LNCAP (cell line): ENCODE results near the gene IL36B.

ENCODE experiments used
- TF ChIP-seq, protein P1 (sequence below): fragments of 450-650 bp; IDR thresholded peaks from 2 replicates; pipeline ENCODE4 v1.5.1; 2017; ENCODE audit warnings: mild to moderate bottlenecking

Gene IL36B

GRCh38 chr2:113089916-113090315 is 37.2 kb upstream of the IL36B start:
- TF ChIP-seq, protein P1, sequence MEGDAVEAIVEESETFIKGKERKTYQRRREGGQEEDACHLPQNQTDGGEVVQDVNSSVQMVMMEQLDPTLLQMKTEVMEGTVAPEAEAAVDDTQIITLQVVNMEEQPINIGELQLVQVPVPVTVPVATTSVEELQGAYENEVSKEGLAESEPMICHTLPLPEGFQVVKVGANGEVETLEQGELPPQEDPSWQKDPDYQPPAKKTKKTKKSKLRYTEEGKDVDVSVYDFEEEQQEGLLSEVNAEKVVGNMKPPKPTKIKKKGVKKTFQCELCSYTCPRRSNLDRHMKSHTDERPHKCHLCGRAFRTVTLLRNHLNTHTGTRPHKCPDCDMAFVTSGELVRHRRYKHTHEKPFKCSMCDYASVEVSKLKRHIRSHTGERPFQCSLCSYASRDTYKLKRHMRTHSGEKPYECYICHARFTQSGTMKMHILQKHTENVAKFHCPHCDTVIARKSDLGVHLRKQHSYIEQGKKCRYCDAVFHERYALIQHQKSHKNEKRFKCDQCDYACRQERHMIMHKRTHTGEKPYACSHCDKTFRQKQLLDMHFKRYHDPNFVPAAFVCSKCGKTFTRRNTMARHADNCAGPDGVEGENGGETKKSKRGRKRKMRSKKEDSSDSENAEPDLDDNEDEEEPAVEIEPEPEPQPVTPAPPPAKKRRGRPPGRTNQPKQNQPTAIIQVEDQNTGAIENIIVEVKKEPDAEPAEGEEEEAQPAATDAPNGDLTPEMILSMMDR: no peak

DNA sequence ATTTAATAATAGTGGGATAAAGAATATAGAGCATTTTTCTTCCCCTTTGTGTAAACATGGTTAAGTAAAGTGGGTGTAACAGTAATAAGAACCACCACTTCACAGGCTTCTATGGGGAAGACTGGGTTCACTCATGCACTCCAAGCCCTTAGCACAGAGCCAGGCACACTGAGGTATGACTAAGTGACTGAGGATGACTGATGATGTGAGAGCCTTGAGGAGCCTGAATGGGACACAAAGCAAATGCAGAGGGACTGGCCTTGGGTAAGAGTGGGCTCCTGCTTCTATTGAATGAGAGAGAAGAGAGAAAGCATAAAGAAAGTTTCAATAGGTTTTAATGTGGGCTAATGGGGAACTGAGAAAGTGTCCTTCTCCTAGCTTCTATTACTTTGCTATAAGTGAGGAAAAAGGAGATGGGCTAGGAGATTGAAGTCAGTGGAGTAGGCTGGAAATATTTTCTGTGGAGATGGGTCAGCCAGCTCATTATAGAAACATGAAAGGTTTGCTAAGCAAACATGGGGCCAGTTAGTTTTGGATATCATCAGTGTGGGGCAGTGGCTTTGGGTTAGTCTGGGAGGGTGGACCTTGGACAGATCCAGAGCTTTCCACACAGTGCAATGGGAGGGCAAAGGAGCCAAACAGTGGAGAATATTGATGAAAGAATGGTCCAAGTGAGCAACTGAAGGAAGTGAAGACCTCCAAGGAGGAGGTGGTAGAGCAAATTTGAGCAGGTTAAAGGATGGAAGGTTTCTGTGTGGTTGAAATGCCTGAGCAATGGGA is 35.7 kb upstream of the IL36B start:
- TF ChIP-seq, protein P1: no peak

- TF ChIP-seq, protein P1: no peak
Measured at GRCh38 chr2:113085542-113085941, 32.9 kb upstream of the IL36B start.

DNA sequence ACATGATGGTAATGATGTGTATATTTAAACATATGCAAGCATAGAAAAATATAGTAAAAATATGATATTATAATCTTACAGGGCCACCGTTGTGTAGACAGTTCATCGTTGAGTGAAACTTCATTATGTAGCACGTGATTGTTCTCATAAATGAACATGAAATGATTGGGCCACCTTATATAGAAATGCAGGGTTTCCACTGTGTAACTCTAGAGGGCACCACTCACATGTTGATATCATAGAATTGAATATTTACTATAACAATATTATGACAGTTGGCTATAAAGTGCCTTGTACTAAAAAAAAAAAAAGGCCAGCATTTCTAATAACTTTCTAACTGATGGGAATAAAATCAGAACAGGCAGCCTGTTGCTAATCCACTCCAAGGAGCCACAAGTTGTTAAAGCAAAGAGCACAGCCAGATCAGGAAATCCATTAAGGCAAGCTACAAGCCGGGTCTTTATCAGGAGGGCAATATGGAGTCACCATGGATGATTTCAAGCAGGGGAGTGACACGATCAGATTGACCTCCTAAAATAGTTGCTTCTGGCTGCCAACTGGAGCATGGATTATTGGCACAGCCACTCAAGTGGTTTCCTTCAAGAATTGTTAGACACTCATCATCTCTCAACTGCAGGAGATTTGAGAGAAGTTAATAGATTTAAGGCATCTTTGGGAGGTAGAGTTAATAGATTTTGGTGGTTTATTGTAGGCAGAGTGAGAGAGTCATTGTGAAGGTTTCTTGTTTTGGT is 31.8 kb upstream of the IL36B start:
- TF ChIP-seq, protein P1: peak; percentile 60

DNA sequence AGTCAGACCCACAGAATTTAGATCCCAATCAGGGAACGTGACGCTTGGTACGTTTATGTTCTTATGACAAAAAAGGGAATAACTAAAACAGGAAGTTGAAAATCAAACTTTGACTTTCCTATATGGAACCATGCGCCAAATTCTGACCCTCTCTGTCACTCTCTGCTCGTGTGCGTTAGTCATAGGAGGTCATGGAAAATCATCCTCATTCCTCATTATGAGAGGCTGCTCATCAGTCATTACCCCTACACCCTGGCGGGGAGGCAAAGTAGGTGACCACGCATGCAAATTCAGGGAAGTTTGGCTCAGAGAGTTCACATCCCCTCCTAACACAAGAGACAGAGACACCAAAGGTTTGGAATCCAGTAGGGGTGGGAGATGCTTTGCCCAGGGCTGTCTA is 30.6 kb upstream of the IL36B start:
- TF ChIP-seq, protein P1: no peak

DNA sequence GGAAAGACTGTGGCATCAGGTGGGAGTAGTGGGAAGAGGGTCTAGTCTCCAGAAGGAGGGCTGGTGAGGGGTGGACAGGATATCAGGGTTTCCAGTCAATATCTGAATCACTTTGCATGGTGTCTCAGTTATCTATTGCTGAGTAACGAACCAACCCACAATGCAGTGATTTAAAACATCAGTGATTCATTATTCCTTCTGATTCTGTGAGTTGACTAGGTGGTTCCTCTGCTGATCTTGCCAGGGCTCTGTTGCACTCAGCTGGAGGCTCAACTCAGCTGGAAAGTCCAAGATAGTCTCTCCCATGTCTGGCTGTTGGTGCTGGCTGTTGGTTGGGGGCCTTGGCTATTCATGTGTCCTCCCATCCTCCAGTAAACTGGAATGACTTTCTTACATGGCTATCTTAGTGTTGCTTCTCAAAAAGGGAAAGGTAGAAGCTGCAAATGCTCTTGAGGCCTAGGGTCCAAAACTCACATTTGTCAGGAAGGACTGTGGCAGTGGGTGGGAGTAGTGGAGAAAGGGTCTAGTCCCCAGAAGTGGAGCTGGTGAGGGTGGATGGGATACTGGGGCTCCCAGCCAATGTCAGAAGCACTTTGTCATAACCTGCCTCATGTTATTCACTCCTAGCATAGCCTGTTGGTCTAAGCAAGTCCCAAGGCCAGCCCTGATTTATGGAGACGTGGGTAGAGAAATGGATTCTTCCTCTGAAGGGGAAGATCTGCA is 29.0 kb upstream of the IL36B start:
- TF ChIP-seq, protein P1: no peak

GRCh38 chr2:113080134-113080533 is 27.5 kb upstream of the IL36B start:
- TF ChIP-seq, protein P1: peak; percentile 72
